Subcutaneous adipose tissue (tissue), 4 donors: ENCODE results near the gene CYP1A1. TPM values are rescaled to one million over a fixed set of nuclear protein-coding genes. Genes with fewer than 3 reads are reported as not detected.

Experiments
- total RNA-seq, 4 donors: library from RNA; depleted of rRNA; stranded (reverse); fragments of >200 nt; gene quantifications; one replicate each; pipeline ENCODE4 v1.1.0, GENCODE V29; 2016
- TF ChIP-seq, protein P1 (sequence below): fragments of 450-650 bp; IDR thresholded peaks from one replicate; pipeline ENCODE4 v1.5.1; 2016; ENCODE audit warnings: low read depth, mild to moderate bottlenecking, control low read depth, antibody characterized with exemption, moderate library complexity

The CYP1A1 gene
- total RNA-seq, 4 donors from 2014 or later = 1.1 to 9.0 (median 4.2) TPM

DNA sequence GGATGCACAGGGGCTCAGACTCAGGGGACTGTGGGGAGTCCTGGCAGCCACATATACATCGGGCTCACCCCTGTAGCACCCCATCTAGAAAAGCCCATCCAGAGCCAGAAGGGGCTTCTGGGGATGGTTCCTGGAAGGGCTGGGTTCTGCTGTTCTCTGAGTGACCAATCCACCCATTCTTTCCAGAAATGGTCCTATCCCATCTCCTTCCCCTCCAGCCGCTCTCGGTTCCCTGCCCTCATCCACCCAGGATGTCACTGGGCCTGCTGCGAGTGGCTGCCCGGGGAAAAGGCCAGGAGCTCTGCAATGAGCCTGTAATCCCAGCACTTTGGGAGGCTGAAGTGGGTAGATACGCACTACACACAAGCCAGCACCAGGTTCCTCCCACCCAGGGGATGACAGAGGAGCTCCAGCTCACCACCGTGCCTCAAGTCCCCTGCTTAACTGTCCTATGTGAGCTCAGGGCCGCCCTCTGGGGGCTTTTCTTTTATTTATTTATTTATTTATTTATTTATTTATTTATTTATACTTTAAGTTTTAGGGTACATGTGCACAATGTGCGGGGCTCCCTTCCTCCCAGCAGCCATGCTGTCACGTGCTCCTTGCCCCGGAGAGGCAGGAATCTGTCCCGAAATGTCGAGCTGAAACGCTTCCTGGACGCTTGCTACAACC is 42.9 kb upstream of the CYP1A1 start:
- TF ChIP-seq, protein P1, sequence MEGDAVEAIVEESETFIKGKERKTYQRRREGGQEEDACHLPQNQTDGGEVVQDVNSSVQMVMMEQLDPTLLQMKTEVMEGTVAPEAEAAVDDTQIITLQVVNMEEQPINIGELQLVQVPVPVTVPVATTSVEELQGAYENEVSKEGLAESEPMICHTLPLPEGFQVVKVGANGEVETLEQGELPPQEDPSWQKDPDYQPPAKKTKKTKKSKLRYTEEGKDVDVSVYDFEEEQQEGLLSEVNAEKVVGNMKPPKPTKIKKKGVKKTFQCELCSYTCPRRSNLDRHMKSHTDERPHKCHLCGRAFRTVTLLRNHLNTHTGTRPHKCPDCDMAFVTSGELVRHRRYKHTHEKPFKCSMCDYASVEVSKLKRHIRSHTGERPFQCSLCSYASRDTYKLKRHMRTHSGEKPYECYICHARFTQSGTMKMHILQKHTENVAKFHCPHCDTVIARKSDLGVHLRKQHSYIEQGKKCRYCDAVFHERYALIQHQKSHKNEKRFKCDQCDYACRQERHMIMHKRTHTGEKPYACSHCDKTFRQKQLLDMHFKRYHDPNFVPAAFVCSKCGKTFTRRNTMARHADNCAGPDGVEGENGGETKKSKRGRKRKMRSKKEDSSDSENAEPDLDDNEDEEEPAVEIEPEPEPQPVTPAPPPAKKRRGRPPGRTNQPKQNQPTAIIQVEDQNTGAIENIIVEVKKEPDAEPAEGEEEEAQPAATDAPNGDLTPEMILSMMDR = no peak

DNA sequence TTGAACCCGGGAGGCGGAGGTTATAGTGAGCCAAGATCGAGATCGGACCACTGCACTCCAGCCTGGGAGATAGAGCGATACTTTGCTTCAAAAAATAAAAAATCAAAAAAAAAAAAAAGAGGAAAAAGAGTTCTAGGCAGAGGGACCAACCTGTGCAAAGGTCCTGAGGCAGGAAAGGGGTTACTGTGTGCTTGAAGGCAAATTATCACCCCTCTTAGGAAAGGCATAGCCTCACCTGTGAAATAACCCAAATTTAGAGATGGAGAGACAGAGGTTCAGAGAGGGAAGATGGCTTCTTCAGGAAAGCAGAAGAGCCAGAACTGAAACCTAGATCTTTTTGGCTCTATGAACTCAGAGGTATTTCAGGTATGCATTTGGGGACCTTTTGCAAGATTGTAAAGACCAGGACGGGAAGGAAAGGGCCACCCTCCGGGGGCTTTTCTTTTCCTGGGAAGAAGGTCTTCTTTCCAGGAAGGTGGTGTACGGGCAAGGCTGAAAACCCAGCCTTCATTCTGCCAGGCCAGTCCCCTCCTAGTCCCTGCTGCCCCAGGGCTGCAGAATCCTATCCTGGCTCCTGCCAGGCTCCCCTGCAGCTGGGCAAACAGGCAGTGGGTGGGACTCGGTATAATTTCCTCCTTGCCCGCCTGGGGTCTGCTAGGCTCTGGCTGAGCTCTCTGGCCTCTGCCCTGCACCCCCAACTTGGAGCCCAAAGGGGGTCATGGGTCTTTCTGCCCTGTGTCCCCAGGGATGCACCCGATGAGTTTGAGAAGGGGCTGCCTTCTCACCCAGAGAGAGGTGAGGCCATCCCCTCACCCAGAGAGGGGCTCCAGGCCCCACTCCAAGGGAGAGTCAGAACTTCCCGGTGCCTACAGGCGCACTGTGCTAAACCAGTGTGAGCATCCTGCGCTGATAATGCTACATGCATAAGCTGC is 42.1 kb upstream of the CYP1A1 start:
- TF ChIP-seq, protein P1 = no peak

DNA sequence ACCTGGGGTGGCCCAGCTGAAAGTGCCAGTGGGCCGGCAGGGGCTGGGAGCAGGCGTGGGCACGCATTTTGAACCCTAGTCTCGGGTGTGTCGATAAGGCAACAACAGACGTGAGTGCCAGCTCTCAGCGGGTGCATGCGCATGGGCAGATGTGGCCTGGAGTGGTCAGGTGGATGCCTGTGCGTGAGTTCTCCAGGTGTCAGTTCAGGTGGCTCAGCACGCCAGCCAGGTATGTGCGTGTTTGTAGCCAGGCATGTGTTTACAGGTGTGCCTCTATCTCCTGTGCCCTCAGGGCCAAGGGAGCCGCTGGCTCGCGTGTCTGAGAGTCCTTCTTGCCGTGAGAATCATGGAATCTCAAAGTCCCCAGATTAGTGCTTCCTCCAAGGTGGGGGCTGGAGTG is 38.1 kb upstream of the CYP1A1 start:
- TF ChIP-seq, protein P1 = no peak

DNA sequence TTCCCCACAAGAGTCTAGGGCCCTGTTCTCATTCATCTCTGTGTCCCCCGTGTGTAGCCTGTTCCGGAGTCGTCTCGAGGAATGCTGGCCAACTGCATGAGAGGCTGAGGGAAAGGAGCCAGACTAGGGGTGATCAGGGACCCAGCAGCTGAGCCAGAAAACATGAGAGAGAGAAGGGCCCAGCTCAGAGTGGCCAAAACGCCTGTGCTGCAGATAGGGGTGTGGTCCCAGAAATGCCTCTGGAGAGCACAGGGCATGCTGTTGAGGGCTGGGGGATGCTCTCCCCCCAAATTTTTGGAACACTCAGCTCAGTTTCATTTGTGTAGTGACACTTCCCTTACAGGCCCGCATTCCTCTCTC is 37.4 kb upstream of the CYP1A1 start:
- TF ChIP-seq, protein P1 = no peak

DNA sequence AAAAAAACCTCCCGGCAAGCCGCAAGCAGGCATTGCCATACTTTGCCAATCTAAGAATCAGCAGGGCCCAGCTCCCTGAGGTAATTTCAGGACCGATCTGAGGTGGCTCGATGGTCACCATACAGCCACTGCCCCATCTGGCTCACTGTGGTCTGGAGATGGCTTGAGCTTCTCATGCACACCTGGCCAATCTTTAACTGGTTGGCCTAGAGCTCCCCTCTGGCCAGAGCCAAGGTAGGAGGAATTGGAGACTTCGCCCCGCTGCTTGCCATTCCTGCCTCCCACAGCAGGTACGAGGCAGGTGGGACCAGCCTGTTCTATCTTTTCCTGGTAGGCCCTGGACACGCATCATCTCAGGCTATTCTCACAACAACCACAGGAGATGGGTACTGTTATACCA is 33.4 kb upstream of the CYP1A1 start:
- TF ChIP-seq, protein P1 = no peak

DNA sequence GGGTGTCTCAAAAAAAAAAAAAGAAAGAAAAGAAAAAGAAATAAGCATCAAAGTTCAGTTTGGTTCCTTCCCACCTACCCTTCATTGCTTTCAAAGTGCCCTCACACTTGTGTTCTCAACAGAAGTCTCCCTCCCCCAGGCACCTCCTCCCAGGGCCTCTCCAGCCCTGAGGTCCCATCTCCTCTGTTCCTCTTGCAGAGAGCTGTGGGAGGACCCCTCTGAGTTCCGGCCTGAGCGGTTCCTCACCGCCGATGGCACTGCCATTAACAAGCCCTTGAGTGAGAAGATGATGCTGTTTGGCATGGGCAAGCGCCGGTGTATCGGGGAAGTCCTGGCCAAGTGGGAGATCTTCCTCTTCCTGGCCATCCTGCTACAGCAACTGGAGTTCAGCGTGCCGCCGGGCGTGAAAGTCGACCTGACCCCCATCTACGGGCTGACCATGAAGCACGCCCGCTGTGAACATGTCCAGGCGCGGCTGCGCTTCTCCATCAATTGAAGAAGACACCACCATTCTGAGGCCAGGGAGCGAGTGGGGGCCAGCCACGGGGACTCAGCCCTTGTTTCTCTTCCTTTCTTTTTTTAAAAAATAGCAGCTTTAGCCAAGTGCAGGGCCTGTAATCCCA is 29.4 kb upstream of the CYP1A1 start:
- TF ChIP-seq, protein P1 = no peak

DNA sequence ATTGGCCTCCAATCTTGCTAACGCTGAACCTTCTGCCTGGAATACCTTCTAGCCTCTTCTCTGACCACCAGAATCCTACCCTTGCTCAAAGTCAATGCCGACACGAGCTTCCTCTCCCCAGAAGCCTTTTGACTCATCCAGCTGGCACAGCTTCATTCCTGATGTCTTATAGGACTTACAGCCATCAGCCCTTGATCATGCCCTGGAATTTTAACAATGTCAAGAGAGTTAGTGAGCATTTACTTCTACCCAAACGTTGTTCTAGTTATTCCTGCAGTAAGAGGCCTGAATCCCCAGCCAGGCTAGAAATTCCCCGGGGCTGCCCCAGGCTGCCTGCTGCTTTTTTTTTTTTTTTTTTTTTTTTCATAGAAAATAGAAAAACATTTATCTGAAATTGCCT is 27.2 kb upstream of the CYP1A1 start:
- TF ChIP-seq, protein P1 = no peak
